ENCODE measurements around the gene TCF20.

Gene TCF20

DNA sequence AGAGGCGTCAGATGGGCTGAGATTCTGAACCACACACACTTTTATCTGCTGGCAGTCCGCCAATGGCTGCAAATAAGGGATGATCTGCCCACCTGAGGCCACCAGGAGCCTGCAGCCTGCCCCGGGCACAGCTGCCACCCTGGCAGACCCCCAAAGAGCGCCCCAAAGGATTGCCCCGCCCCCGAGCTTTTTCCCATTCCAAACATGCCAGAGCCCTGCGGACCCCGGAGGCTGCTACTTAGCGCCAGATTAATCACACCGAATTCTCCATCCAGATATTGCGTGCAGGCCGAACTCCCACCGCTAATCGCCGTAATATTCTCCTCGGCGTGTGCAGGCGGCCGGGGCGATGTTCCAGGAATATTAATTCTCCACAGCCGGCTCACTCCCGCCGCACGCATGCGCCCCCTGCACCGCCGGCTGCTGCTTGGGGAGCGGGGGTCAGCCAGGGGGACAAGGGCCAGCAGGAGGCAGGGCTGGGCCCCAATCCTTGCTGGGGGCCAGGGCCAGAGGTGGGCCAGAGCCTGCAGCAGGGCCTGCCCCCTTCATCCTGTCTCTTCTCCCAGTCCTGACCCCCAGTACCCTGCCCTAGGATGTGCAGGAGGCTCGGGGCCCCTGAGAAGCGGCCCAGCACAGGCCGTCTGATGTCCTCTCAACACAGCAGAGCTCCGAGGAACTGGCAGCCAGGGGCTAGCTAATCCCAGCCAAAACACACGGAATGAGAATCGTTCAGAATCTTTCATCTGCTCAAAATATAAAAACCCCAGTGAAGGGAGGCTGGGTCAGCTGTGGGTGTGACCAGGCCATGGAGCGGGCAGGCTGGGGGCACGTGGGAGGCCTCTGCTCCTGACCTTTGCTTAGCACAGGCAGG lies 19.5 kb upstream of the TCF20 start:
- H2AK5ac ChIP-seq (ENCODE audit: low read length, severe bottlenecking): no peak overlapping the region
- H3K18ac ChIP-seq (ENCODE audit: low read depth in 1 of 2, low read length in 2 of 2): no peak overlapping the region
- no peak overlapping the region for H2AFZ ChIP-seq (ENCODE audit: low read depth, low read length)
- H2BK5ac ChIP-seq (ENCODE audit: low read depth, low read length, poor library complexity, severe bottlenecking): no peak overlapping the region
- H3K27ac ChIP-seq (ENCODE audit: low read length, poor library complexity, severe bottlenecking): no peak overlapping the region
- no peak overlapping the region for H3K4me2 ChIP-seq (ENCODE audit: low read length, poor library complexity, severe bottlenecking)
- H4K91ac ChIP-seq (ENCODE audit: low read length): no peak overlapping the region
- no peak overlapping the region for H3K4me3 ChIP-seq (ENCODE audit: insufficient read depth in 1 of 2, low read depth in 1 of 2, low read length in 2 of 2)
- H3K36me3 ChIP-seq (ENCODE audit: control insufficient read depth in 1 of 2, insufficient read depth in 2 of 2, low read depth in 1 of 2, low read length in 2 of 2): peaks cover 0 to 3% of the 10 kb centered on the region in 2 experiments
- no peak overlapping the region for H2BK15ac ChIP-seq (ENCODE audit: low read depth, poor library complexity, severe bottlenecking)
- no peak overlapping the region for H3K14ac ChIP-seq (ENCODE audit: low read length in 2 of 2)
- H2BK120ac ChIP-seq (ENCODE audit: low read depth, low read length): no peak overlapping the region
- no peak overlapping the region for H3K9ac ChIP-seq (ENCODE audit: low read length)
- no peak for DNase-seq
- peaks cover 5% of the 10 kb centered on the region for H3K4me1 ChIP-seq (ENCODE audit: control insufficient read depth, insufficient read depth, low read depth, low read length)
- no peak overlapping the region for H3K4ac ChIP-seq (ENCODE audit: low read depth in 1 of 2, low read length in 2 of 2)
- H3K23ac ChIP-seq (ENCODE audit: low read length in 2 of 2): no peak overlapping the region
- 88% methylated on average over 36 of the region's 36 CpGs for WGBS
- H3K9me3 ChIP-seq (ENCODE audit: control insufficient read depth, low read length): no peaks in the 10 kb centered on the region
- H2BK12ac ChIP-seq (ENCODE audit: low read length in 2 of 2): no peak overlapping the region
- H4K8ac ChIP-seq (ENCODE audit: low read length): no peak overlapping the region
- H3K27me3 ChIP-seq (ENCODE audit: control insufficient read depth in 1 of 2, insufficient read depth in 1 of 2, low read length in 2 of 2): peaks cover 40 to 61% of the 10 kb centered on the region in 2 experiments
- no peaks in the 10 kb centered on the region for H3K79me1 ChIP-seq (replicated peaks; ENCODE audit: low read length, poor library complexity, severe bottlenecking)

- H2BK12ac ChIP-seq (ENCODE audit: low read length in 2 of 2): no peak overlapping the region
- H4K8ac ChIP-seq (ENCODE audit: low read length): no peak overlapping the region
- no peak overlapping the region for H3K27ac ChIP-seq (ENCODE audit: low read length, poor library complexity, severe bottlenecking)
- H3K14ac ChIP-seq (ENCODE audit: low read length in 2 of 2): no peak overlapping the region
- no peaks in the 10 kb centered on the region for H3K9me3 ChIP-seq (ENCODE audit: control insufficient read depth, low read length)
- peaks cover 41 to 71% of the 10 kb centered on the region in 2 experiments for H3K27me3 ChIP-seq (ENCODE audit: control insufficient read depth in 1 of 2, insufficient read depth in 1 of 2, low read length in 2 of 2)
- no peak overlapping the region for H3K18ac ChIP-seq (ENCODE audit: low read depth in 1 of 2, low read length in 2 of 2)
- H3K9ac ChIP-seq (ENCODE audit: low read length): no peak overlapping the region
- H2BK15ac ChIP-seq (ENCODE audit: low read depth, poor library complexity, severe bottlenecking): no peak overlapping the region
- no peak overlapping the region for H2BK120ac ChIP-seq (ENCODE audit: low read depth, low read length)
- no peak overlapping the region for H3K4me2 ChIP-seq (ENCODE audit: low read length, poor library complexity, severe bottlenecking)
- 88% methylated on average over 5 of the region's 5 CpGs for WGBS
- no peak overlapping the region for H3K4ac ChIP-seq (ENCODE audit: low read depth in 1 of 2, low read length in 2 of 2)
- H3K4me3 ChIP-seq (ENCODE audit: insufficient read depth in 1 of 2, low read depth in 1 of 2, low read length in 2 of 2): no peak overlapping the region
- no peak overlapping the region for H2AFZ ChIP-seq (ENCODE audit: low read depth, low read length)
- H2AK5ac ChIP-seq (ENCODE audit: low read length, severe bottlenecking): no peak overlapping the region
- no peak overlapping the region for H2BK5ac ChIP-seq (ENCODE audit: low read depth, low read length, poor library complexity, severe bottlenecking)
- H3K79me1 ChIP-seq (replicated peaks; ENCODE audit: low read length, poor library complexity, severe bottlenecking): no peaks in the 10 kb centered on the region
- H3K23ac ChIP-seq (ENCODE audit: low read length in 2 of 2): no peak overlapping the region
- H3K36me3 ChIP-seq (ENCODE audit: control insufficient read depth in 1 of 2, insufficient read depth in 2 of 2, low read depth in 1 of 2, low read length in 2 of 2): peaks cover 0 to 3% of the 10 kb centered on the region in 2 experiments
- peaks cover 5% of the 10 kb centered on the region for H3K4me1 ChIP-seq (ENCODE audit: control insufficient read depth, insufficient read depth, low read depth, low read length)
- no peak overlapping the region for H4K91ac ChIP-seq (ENCODE audit: low read length)
- DNase-seq: no peak
These were observed 18.3 kb upstream of the TCF20 start for GRCh38 chr22:42288791-42289190.

DNA sequence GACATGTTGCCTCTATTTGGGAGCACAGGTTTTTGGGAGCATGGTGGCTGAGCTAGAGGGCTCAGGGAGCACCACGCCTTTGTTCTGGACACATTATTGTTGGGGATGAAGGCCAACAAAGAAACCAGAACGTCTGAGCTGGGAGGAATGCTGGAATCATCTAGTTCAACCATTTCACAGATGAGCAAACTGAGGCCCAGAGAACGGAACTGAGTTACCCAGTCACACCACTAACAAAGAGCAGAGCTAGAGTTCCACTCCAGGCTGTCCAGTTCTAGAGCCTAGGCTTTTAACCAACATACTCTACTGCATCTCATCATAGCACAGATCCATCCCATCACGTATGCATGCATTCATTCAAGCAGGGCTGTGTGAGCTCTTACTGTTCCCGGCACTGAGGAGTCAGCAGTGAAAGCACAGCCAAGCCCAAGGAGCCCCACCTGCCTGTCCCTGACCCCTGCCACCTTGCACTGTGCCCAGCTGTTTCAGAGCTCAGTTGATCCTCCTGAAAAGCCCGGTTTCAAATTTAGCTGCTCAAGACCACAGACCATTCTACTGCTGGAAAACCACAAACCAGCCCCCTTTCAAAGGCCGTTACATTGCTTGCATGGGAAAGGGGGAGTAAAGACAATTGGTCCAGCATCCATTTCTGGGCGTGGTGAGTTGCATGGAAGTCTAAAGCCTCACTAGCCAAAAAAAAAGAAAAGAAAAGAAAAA lies 16.9 kb upstream of the TCF20 start:
- Histone ChIP-seq H2AFZ (ENCODE audit: low read depth, low read length) (no peak overlapping the region), H3K4me2 (ENCODE audit: low read length, poor library complexity, severe bottlenecking) (no peak overlapping the region), H3K4me3 (ENCODE audit: insufficient read depth in 1 of 2, low read depth in 1 of 2, low read length in 2 of 2) (no peak overlapping the region), H2BK15ac (ENCODE audit: low read depth, poor library complexity, severe bottlenecking) (no peak overlapping the region), H2BK12ac (ENCODE audit: low read length in 2 of 2) (no peak overlapping the region), H3K27me3 (ENCODE audit: control insufficient read depth in 1 of 2, insufficient read depth in 1 of 2, low read length in 2 of 2) (peaks cover 52 to 77% of the 10 kb centered on the region in 2 experiments), H2AK5ac (ENCODE audit: low read length, severe bottlenecking) (no peak overlapping the region), H2BK5ac (ENCODE audit: low read depth, low read length, poor library complexity, severe bottlenecking) (no peak overlapping the region), H3K9me3 (ENCODE audit: control insufficient read depth, low read length) (no peaks in the 10 kb centered on the region), H3K23ac (ENCODE audit: low read length in 2 of 2) (no peak overlapping the region), H3K14ac (ENCODE audit: low read length in 2 of 2) (no peak overlapping the region), H4K8ac (ENCODE audit: low read length) (no peak overlapping the region), H4K91ac (ENCODE audit: low read length) (no peak overlapping the region), H3K18ac (ENCODE audit: low read depth in 1 of 2, low read length in 2 of 2) (no peak overlapping the region), H3K79me1 (replicated peaks; ENCODE audit: low read length, poor library complexity, severe bottlenecking) (no peaks in the 10 kb centered on the region), H3K4me1 (ENCODE audit: control insufficient read depth, insufficient read depth, low read depth, low read length) (peaks cover 13% of the 10 kb centered on the region), H3K9ac (ENCODE audit: low read length) (no peak overlapping the region), H3K36me3 (ENCODE audit: control insufficient read depth in 1 of 2, insufficient read depth in 2 of 2, low read depth in 1 of 2, low read length in 2 of 2) (peaks cover 0 to 3% of the 10 kb centered on the region in 2 experiments), H2BK120ac (ENCODE audit: low read depth, low read length) (no peak overlapping the region), H3K27ac (ENCODE audit: low read length, poor library complexity, severe bottlenecking) (no peak overlapping the region), H3K4ac (ENCODE audit: low read depth in 1 of 2, low read length in 2 of 2) (no peak overlapping the region)
- WGBS: 63% methylated on average over 7 of the region's 8 CpGs
- DNase-seq: no peak

GRCh38 chr22:42286205-42286604 lies 15.8 kb upstream of the TCF20 start:
- H3K27ac ChIP-seq (ENCODE audit: low read length, poor library complexity, severe bottlenecking): no peak overlapping the region
- H3K18ac ChIP-seq (ENCODE audit: low read depth in 1 of 2, low read length in 2 of 2): no peak overlapping the region
- H3K9ac ChIP-seq (ENCODE audit: low read length): no peak overlapping the region
- no peaks in the 10 kb centered on the region for H3K79me1 ChIP-seq (replicated peaks; ENCODE audit: low read length, poor library complexity, severe bottlenecking)
- no peak overlapping the region for H3K4me2 ChIP-seq (ENCODE audit: low read length, poor library complexity, severe bottlenecking)
- no peak overlapping the region for H2AK5ac ChIP-seq (ENCODE audit: low read length, severe bottlenecking)
- no peak overlapping the region for H2BK15ac ChIP-seq (ENCODE audit: low read depth, poor library complexity, severe bottlenecking)
- no peak for DNase-seq
- no peak overlapping the region for H4K8ac ChIP-seq (ENCODE audit: low read length)
- H3K27me3 ChIP-seq (ENCODE audit: control insufficient read depth in 1 of 2, insufficient read depth in 1 of 2, low read length in 2 of 2): peaks cover 60 to 86% of the 10 kb centered on the region in 2 experiments
- H3K14ac ChIP-seq (ENCODE audit: low read length in 2 of 2): no peak overlapping the region
- H2BK5ac ChIP-seq (ENCODE audit: low read depth, low read length, poor library complexity, severe bottlenecking): no peak overlapping the region
- H3K4me3 ChIP-seq (ENCODE audit: insufficient read depth in 1 of 2, low read depth in 1 of 2, low read length in 2 of 2): no peak overlapping the region
- H3K9me3 ChIP-seq (ENCODE audit: control insufficient read depth, low read length): no peaks in the 10 kb centered on the region
- H3K23ac ChIP-seq (ENCODE audit: low read length in 2 of 2): no peak overlapping the region
- H4K91ac ChIP-seq (ENCODE audit: low read length): no peak overlapping the region
- no peak overlapping the region for H3K4ac ChIP-seq (ENCODE audit: low read depth in 1 of 2, low read length in 2 of 2)
- H3K36me3 ChIP-seq (ENCODE audit: control insufficient read depth in 1 of 2, insufficient read depth in 2 of 2, low read depth in 1 of 2, low read length in 2 of 2): peaks cover 0 to 3% of the 10 kb centered on the region in 2 experiments
- no peak overlapping the region for H2BK12ac ChIP-seq (ENCODE audit: low read length in 2 of 2)
- no peak overlapping the region for H2BK120ac ChIP-seq (ENCODE audit: low read depth, low read length)
- 94% methylated on average over 3 of the region's 3 CpGs for WGBS
- H2AFZ ChIP-seq (ENCODE audit: low read depth, low read length): no peak overlapping the region
- H3K4me1 ChIP-seq (ENCODE audit: control insufficient read depth, insufficient read depth, low read depth, low read length): peaks cover 13% of the 10 kb centered on the region

All from mesenchymal stem cell (in vitro differentiated cells and primary cell).